Astrocyte (in vitro differentiated cells and primary cell): ENCODE measurements around the gene DNAJC4. TPM values are rescaled to one million over a fixed set of nuclear protein-coding genes. Genes with fewer than 3 reads are reported as not detected.

Experiments used
- DNase-seq: peaks from one replicate; pipeline ENCODE4 v3.0.0-alpha.2; 2010; ENCODE audit warnings: low read depth
- FAIRE-seq: peaks from 2 replicates; lab custom pipeline; 2011; peaks lifted over from hg19 to GRCh38; lab: Jason Lieb, UNC
- H2AFZ ChIP-seq: 2 replicates; pipeline ENCODE4 v1.6.0; 2012; ENCODE audit warnings: low read depth, low read length, inconsistent platforms
- H3K27ac ChIP-seq: 2 replicates; pipeline ENCODE4 v1.5.1; 2011; ENCODE audit warnings: low read depth, low read length, inconsistent platforms
- H3K27me3 ChIP-seq: 2 replicates; pipeline ENCODE4 v1.6.0; 2011; ENCODE audit warnings: low read length, inconsistent platforms; ENCODE audit not compliant: insufficient read depth
- H3K36me3 ChIP-seq: 2 replicates; pipeline ENCODE4 v1.5.1; 2011; ENCODE audit warnings: low read length, inconsistent platforms; ENCODE audit not compliant: insufficient read depth
- H3K4me1 ChIP-seq: 2 replicates; pipeline ENCODE4 v1.5.1; 2011; ENCODE audit warnings: low read length, inconsistent platforms; ENCODE audit not compliant: insufficient read depth
- H3K4me2 ChIP-seq: 2 replicates; pipeline ENCODE4 v1.6.0; 2012; ENCODE audit warnings: low read length, inconsistent platforms
- H3K4me3 ChIP-seq: 2 replicates; pipeline ENCODE4 v1.5.1; 2011; ENCODE audit warnings: low read depth, mild to moderate bottlenecking, low read length, inconsistent platforms; ENCODE audit not compliant: insufficient read depth
- H3K79me2 ChIP-seq: 2 replicates; pipeline ENCODE4 v1.6.0; 2012; ENCODE audit warnings: mild to moderate bottlenecking, low read length, inconsistent platforms; ENCODE audit not compliant: insufficient read depth
- H3K9ac ChIP-seq: 2 replicates; pipeline ENCODE4 v1.6.0; 2012; ENCODE audit warnings: mild to moderate bottlenecking, low read length, inconsistent platforms
- H3K9me3 ChIP-seq: 2 replicates; pipeline ENCODE4 v1.5.1; 2012; ENCODE audit warnings: low read depth, mild to moderate bottlenecking, low read length, inconsistent platforms; ENCODE audit not compliant: insufficient read depth
- H4K20me1 ChIP-seq: 2 replicates; pipeline ENCODE4 v1.6.0; 2012; ENCODE audit warnings: low read length, inconsistent platforms; ENCODE audit not compliant: insufficient read depth
- H3K27ac Mint-ChIP-seq: one replicate; pipeline ENCODE4 v1.8.0; 2021; ENCODE audit warnings: mild to moderate bottlenecking, mixed read lengths; ENCODE audit not compliant: unreplicated experiment
- H3K27me3 Mint-ChIP-seq: one replicate; pipeline ENCODE4 v1.8.0; 2021; ENCODE audit warnings: low read depth, mixed read lengths; ENCODE audit not compliant: unreplicated experiment
- H3K36me3 Mint-ChIP-seq: one replicate; pipeline ENCODE4 v1.8.0; 2021; ENCODE audit warnings: low read depth, mixed read lengths; ENCODE audit not compliant: unreplicated experiment
- H3K4me1 Mint-ChIP-seq: one replicate; pipeline ENCODE4 v1.8.0; 2021; ENCODE audit warnings: low read depth, mixed read lengths; ENCODE audit not compliant: unreplicated experiment
- H3K4me3 Mint-ChIP-seq: one replicate; pipeline ENCODE4 v1.8.0; 2021; ENCODE audit warnings: mild to moderate bottlenecking, moderate library complexity, mixed read lengths; ENCODE audit not compliant: unreplicated experiment
- H3K9me3 Mint-ChIP-seq: one replicate; pipeline ENCODE4 v1.8.0; 2021; ENCODE audit warnings: mild to moderate bottlenecking, mixed read lengths; ENCODE audit not compliant: unreplicated experiment
- CTCF ChIP-seq: IDR thresholded peaks from 2 replicates; pipeline ENCODE4 v1.5.1; 2011; ENCODE audit warnings: low read depth, mild to moderate bottlenecking, inconsistent platforms, low read length, moderate library complexity; ENCODE audit not compliant: insufficient read depth
- EZH2 ChIP-seq: IDR thresholded peaks from 2 replicates; pipeline ENCODE4 v1.6.1; 2012; ENCODE audit warnings: mild to moderate bottlenecking, low read length, inconsistent platforms; ENCODE audit not compliant: insufficient read depth
- total RNA-seq: library from RNA; stranded (reverse); gene quantifications from 2 replicates; pipeline ENCODE4 v1.2.1, GENCODE V29; 2021

The DNAJC4 gene
- total RNA-seq, 1 donor from 2014 or later: 23.8 TPM

GRCh38 chr11:64267207-64267945 lies 37.0 kb downstream of the DNAJC4 start:
- H3K79me2 ChIP-seq: peaks cover 3% of the 10 kb centered on the region
- peaks cover 44% of the 10 kb centered on the region for H3K4me1 ChIP-seq
- FAIRE-seq (no peak), DNase-seq (no peak)
- H3K4me3 ChIP-seq: no peak overlapping the region
- H3K9ac ChIP-seq: no peak overlapping the region
- H3K4me2 ChIP-seq: no peak overlapping the region
- H3K4me1 Mint-ChIP-seq: peaks cover 23% of the 10 kb centered on the region
- H3K27me3 Mint-ChIP-seq: no peaks in the 10 kb centered on the region
- H3K9me3 ChIP-seq: no peaks in the 10 kb centered on the region
- H2AFZ ChIP-seq: no peak overlapping the region
- no peaks in the 10 kb centered on the region for H3K9me3 Mint-ChIP-seq
- H3K36me3 ChIP-seq: peaks cover 11% of the 10 kb centered on the region
- no peaks in the 10 kb centered on the region for H3K27me3 ChIP-seq
- H3K27ac Mint-ChIP-seq: peak overlapping the region; percentile 86
- H3K36me3 Mint-ChIP-seq: peaks cover 5% of the 10 kb centered on the region
- peaks cover 22% of the 10 kb centered on the region for H4K20me1 ChIP-seq
- H3K4me3 Mint-ChIP-seq: no peak overlapping the region
- TF ChIP-seq EZH2 (no peak), CTCF (no peak)
- H3K27ac ChIP-seq: no peak overlapping the region

GRCh38 chr11:64268025-64268892 lies 37.9 kb downstream of the DNAJC4 start:
- no peak for FAIRE-seq
- TF ChIP-seq EZH2: no peak
- TF ChIP-seq CTCF: no peak

More at GRCh38 chr11:64268025-64268892, 37.9 kb downstream of the DNAJC4 start:
- Mint-ChIP-seq H3K36me3 (peaks cover 2% of the 10 kb centered on the region), H3K4me3 (peak overlapping the region; percentile 87), H3K4me1 (peaks cover 17% of the 10 kb centered on the region), H3K9me3 (no peaks in the 10 kb centered on the region), H3K27ac (peak overlapping the region; percentile 86), H3K27me3 (no peaks in the 10 kb centered on the region)
- H3K4me1 ChIP-seq: peaks cover 36% of the 10 kb centered on the region
- H2AFZ ChIP-seq: no peak overlapping the region
- H3K36me3 ChIP-seq: peaks cover 8% of the 10 kb centered on the region
- H3K79me2 ChIP-seq: peaks cover 5% of the 10 kb centered on the region
- peak overlapping the region; percentile 81 for H3K9ac ChIP-seq
- peak overlapping the region; percentile 89 for H3K4me2 ChIP-seq
- H3K4me3 ChIP-seq: no peak overlapping the region
- peaks cover 18% of the 10 kb centered on the region for H4K20me1 ChIP-seq
- DNase-seq: peak; percentile 46
- H3K27me3 ChIP-seq: no peaks in the 10 kb centered on the region
- H3K9me3 ChIP-seq: no peaks in the 10 kb centered on the region
- H3K27ac ChIP-seq: peak overlapping the region; percentile 80
